Measurements from ENCODE around the gene PATE3. TPM values are rescaled to one million over a fixed set of nuclear protein-coding genes. Genes with fewer than 3 reads are reported as not detected.

Gene PATE3
- not detected for total RNA-seq (2013)
- polyA plus RNA-seq (not detected), polyA minus RNA-seq (not detected in 2 replicates), total RNA-seq (0 to 0.30 (median 0) reads per million in 11 experiments)

GRCh38 chr11:125787827-125788226, at the start of gene PATE3:
TSS of gene PATE3 (plus strand) at chr11:125788127. CDS start at chr11:125788152, 25 bp downstream.
- Histone ChIP-seq H3K4me3 (replicated peaks in 1 of 3; ENCODE audit: low read depth in 2 of 3, low read length in 3 of 3) (no peak within 1 kb of the TSS), H3K4me1 (ENCODE audit: control insufficient read depth in 1 of 2, insufficient read depth in 2 of 2, low read length in 2 of 2) (no peaks in the 10 kb centered on the region), H3K79me2 (ENCODE audit: insufficient read depth, low read length) (no peaks in the 10 kb centered on the region), H4K20me1 (ENCODE audit: insufficient read depth, low read length) (no peaks in the 10 kb centered on the region), H3K9ac (ENCODE audit: insufficient read depth, low read length, poor library complexity, severe bottlenecking) (no peak within 1 kb of the TSS), H3K4me2 (replicated peaks; ENCODE audit: extremely low read depth, low read length, poor library complexity, severe bottlenecking) (no peak within 1 kb of the TSS), H3K36me3 (replicated peaks in 1 of 2; ENCODE audit: control insufficient read depth in 1 of 2, insufficient read depth in 2 of 2, low read length in 2 of 2) (no peaks in the 10 kb centered on the region), H3K27me3 (ENCODE audit: control insufficient read depth in 2 of 2, insufficient read depth in 2 of 2, low read length in 2 of 2) (no peaks in the 10 kb centered on the region), H3K27ac (ENCODE audit: low read depth in 1 of 2, low read length in 2 of 2) (no peak within 1 kb of the TSS), H3K9me3 (replicated peaks in 1 of 2; ENCODE audit: control insufficient read depth in 1 of 2, insufficient read depth in 1 of 2, low read length in 2 of 2) (no peaks in the 10 kb centered on the region), H2AFZ (ENCODE audit: insufficient read depth, low read depth, low read length, poor library complexity, severe bottlenecking) (no peak within 1 kb of the TSS)
- intact Hi-C loops (cut with micrococcal nuclease): no loop called here
- H3K4me3 Mint-ChIP-seq: no peak within 1 kb of the TSS
- H3K9me3 Mint-ChIP-seq: peaks cover 0 to 10% (median 2%) of the 10 kb centered on the region in 7 donors
- H3K27ac Mint-ChIP-seq: no peak within 1 kb of the TSS
- H3K36me3 Mint-ChIP-seq: no peaks in the 10 kb centered on the region
- DNase-seq: no peak
- peaks cover 0 to 3% (median 0%) of the 10 kb centered on the region in 3 donors for H3K27me3 Mint-ChIP-seq (ENCODE audit: low read depth in 3 of 3)
- WGBS (ENCODE audit: insufficient coverage): 0% methylated on average over 1 of the region's 2 CpGs
- no peak for TF ChIP-seq CTCF (IDR thresholded peaks at IDR 0.05)
- no peaks in the 10 kb centered on the region for H3K4me1 Mint-ChIP-seq

- H3K36me3 Mint-ChIP-seq: no peaks in the 10 kb centered on the region
- H3K9me3 ChIP-seq (replicated peaks in 1 of 2; ENCODE audit: control insufficient read depth in 1 of 2, insufficient read depth in 1 of 2, low read length in 2 of 2): no peaks in the 10 kb centered on the region
- H3K9me3 Mint-ChIP-seq: peaks cover 0 to 8% (median 2%) of the 10 kb centered on the region in 7 donors
- no peak overlapping the region for H2AFZ ChIP-seq (ENCODE audit: insufficient read depth, low read depth, low read length, poor library complexity, severe bottlenecking)
- H3K4me3 Mint-ChIP-seq: no peak overlapping the region
- no peak overlapping the region for H3K9ac ChIP-seq (ENCODE audit: insufficient read depth, low read length, poor library complexity, severe bottlenecking)
- no peak for TF ChIP-seq CTCF (IDR thresholded peaks at IDR 0.05)
- H3K27ac Mint-ChIP-seq: no peak overlapping the region
- no peaks in the 10 kb centered on the region for H3K4me1 ChIP-seq (ENCODE audit: control insufficient read depth in 1 of 2, insufficient read depth in 2 of 2, low read length in 2 of 2)
- intact Hi-C loops (cut with micrococcal nuclease): no loop called here
- H3K27ac ChIP-seq (ENCODE audit: low read depth in 1 of 2, low read length in 2 of 2): no peak overlapping the region
- DNase-seq: no peak
- H3K27me3 Mint-ChIP-seq (ENCODE audit: low read depth in 3 of 3): peaks cover 0 to 11% (median 5%) of the 10 kb centered on the region in 3 donors
- H3K4me1 Mint-ChIP-seq: no peaks in the 10 kb centered on the region
- no peaks in the 10 kb centered on the region for H3K79me2 ChIP-seq (ENCODE audit: insufficient read depth, low read length)
- no peaks in the 10 kb centered on the region for H4K20me1 ChIP-seq (ENCODE audit: insufficient read depth, low read length)
- no peak overlapping the region for H3K4me3 ChIP-seq (replicated peaks in 1 of 3; ENCODE audit: low read depth in 2 of 3, low read length in 3 of 3)
- H3K4me2 ChIP-seq (replicated peaks; ENCODE audit: extremely low read depth, low read length, poor library complexity, severe bottlenecking): no peak overlapping the region
- H3K36me3 ChIP-seq (replicated peaks in 1 of 2; ENCODE audit: control insufficient read depth in 1 of 2, insufficient read depth in 2 of 2, low read length in 2 of 2): no peaks in the 10 kb centered on the region
- H3K27me3 ChIP-seq (ENCODE audit: control insufficient read depth in 2 of 2, insufficient read depth in 2 of 2, low read length in 2 of 2): no peaks in the 10 kb centered on the region
Observed at GRCh38 chr11:125740617-125741016, 47.3 kb upstream of the PATE3 start.
